HG03108 (cell line): ENCODE measurements around the gene PHTF2.
A peak's percentile ranks its signal among the peaks of the same experiment; 100 is the strongest.
"Not testable (repeated sequence)": the region's sequence is repeated elsewhere in the genome, so short reads cannot be mapped to it uniquely, and the experiment has no call there.

ENCODE experiments used
- ATAC-seq: cut with Tn5 transposase; IDR thresholded peaks from one replicate; pipeline ENCODE4 v1.9.1; 2021; ENCODE audit warnings: moderate library complexity; ENCODE audit not compliant: unreplicated experiment

PHTF2 gene

DNA sequence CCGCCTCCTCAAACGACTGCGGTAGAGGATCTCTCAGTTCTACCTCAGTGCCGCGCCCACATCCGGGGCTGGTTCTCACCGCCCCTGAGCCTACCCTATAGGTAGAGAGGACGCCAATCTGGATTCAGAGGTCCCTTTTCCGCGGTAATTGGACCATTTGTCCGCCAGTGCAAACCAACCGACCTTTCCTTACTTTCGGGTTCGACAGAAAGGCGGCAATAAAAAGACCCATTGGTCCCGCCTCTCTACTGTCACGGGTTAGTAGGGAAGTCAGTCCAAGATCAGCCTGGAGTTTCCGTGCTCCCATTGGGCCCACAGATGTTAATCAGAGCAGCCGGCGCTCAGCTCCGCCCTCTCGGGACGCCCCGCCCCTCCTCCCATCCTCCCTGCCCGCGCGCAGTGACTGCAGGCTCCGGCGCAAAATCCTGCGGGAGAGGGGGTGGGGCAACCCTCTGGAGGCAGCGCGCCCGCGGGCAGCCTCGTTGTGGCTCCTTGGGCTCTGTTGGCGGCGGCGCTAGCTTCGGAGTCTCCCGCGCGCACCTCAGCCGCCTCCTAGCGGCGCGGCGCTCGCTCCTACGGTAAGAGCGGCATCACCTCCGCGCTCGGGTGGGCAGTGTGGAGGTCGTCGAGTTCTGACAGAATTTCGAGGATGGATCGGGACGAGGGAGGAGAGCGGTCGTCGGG is at the start of gene PHTF2, which contains the start of gene TMEM60:
TSS of gene PHTF2 (plus strand) at position 380 of the 684 bp plus-strand sequence.
TSS of gene TMEM60 (minus strand) at position 41 of the 684 bp plus-strand sequence. CDS start 4,061 bp downstream, outside the sequence.
- ATAC-seq = peak; percentile 88

DNA sequence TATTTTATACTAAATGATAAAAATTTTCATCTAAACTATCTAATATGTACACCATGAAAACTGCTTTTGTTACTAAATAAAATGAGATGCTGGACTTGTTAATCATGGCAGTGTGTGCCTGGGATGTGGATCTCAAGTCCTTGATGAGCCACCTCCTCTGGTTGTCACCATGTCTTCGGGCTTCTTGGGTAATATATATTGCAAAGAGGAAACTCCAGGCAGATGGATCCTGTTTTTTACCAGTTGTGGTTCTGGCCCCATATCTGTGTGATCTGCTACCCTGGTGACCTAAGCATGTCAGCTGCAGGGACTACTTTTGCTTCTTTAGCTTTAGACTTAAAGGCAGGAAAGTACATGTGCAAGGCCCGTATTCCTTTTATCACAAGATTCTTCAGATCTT is 46.6 kb upstream of the PHTF2 start:
- no peak for ATAC-seq

DNA sequence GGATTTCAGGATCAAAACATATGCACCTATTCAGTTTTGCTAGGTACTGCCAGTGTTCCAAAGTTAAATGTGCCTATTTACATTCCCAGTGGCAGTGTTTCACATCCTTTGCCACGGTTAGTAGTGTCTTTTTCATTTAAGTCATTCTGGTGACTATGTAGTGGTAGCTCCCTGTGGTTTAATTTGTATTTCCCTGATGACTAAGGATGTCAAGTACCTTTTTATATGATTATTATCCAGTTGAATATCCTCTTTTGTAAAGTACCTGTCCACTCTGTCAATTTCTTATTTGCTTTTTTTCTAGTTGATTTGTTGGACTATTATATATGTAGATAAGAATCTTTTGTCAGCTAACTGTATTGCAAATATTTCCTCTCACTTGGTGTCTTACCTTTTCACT is 45.4 kb upstream of the PHTF2 start:
- no peak for ATAC-seq

DNA sequence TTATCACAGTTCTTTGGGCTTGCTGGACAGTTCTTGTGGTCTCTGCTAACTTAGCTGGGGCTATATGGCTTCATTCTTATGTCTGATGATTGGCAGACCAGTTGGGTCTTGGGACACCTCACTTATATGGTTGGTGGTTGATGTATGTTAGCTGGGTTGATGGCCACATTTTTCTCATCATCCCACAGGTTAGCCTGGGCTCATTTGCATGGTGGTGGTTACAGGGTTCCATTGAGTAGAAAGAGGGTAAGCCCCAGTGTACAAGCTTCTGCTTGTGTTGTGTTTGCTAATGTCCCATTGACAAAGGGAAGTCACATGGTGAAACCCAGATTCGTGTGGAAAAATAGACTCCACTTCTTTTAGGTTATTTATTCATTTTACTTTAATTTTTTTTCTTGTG is 41.0 kb upstream of the PHTF2 start:
- peak; percentile 71 for ATAC-seq

DNA sequence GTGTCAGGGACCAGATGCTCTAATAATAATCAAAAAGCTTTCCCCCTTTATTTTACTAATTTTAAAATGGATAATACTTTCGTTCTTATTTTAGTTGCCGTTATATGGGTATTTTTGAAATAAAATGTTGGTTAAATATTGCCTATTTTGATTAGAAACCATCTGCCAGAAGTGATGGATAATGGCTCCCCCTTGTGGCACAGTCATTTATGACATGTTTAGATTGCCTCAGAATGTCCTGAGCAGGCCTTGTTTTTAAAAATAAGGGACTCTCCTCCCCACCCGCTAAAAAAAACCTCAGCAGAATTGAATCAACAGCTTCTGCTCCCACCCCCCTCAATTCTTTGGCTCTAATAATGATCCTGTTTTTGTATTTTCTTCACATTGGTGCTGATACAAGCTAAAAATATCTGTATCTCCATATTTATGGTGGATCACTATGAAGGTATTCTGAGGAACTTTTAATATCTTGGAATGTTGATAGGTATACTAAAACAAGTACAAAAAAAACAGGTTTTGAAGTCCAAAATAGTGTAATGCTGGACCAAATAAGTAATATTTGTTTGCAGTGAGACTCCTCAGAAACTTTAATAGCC is 39.2 kb upstream of the PHTF2 start:
- ATAC-seq = peak; percentile 33

DNA sequence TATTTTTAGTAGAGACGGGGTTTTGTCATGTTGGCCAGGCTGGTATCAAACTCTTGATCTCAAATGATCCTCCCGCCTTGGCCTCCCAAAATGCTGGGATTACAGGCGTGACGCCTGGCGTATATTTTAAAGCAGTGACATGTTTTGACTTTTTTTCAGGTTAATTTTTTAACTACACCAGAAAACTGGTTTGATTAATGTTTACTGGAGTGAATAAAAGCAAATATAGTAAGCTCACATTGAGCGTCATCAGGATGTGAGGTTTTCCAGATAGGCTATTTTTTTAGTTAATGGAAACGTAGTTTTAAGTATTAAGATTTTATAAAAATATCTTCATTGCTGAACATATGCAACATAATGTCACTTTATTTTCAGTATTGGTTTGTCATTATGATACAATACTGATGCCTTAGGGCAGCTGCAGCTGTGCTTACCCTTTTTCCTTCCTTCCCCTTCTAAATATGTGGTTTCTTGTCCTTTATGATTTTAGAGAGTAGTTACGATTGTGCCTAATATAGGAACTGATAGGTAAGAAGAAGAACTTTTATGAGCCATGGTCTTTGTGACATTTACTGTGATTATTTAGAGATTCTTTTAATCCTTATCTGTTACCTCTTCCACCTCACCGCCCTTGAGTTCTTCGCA is 37.6 kb upstream of the PHTF2 start:
- ATAC-seq = no peak

DNA sequence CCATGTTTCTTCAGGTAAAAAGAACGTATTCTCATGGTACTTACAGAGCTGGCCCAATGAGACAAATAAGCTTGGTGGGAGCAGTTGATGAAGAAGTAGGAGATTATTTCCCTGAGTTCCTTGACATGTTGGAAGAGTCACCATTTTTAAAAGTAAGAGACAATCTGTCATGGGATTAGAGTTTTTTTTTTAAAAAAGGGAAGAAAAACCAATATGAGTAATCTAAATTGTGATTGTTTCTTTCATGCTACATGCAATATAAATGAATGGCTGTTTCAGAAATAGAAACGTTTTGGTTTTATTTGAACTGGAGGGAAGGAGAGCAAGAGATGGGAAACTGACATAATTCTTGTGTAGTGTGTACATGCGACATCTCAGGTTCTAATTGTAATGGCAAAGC is 33.1 kb upstream of the PHTF2 start:
- ATAC-seq = no peak

DNA sequence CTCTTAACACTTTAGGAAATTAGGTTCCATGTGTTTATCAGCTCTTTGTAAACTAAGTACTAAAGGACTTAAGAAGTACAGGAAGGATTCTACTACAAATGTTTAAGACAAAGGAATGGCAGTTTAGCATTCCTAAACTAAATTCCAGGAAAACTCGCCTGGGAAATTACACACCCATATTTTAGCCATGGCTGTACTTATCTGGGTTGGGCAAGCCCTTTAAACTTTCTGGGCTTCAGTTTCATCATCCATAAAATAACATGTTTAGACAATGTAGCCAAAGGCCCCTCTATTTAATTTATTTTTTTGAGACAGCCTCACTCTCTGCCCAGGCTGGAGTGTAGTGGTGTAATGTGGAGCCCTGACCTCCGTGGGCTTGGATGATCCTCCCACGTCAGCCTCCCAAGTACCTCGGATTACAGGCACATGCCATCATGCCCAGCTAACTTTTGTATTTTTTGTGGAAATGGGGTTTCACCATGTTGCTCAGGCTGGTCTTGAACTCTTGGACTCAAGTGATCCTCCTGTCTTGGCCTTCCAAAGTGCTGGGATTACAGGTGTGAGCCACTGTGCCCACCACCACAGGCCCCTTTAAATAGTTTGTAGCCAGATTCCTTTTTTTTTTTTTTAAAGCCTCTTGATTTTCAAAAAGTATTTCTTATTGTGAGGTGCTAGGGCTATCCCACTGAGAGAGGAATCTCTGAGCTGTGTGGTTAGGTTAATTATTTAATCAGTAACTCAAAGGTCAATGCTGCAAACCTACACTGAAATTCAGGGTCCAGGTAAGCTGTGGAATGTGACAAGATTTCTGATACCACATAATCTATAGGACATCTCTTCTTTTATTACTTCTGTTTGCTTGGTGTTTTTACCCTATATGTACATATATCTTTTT is 32.4 kb upstream of the PHTF2 start:
- ATAC-seq = no peak

DNA sequence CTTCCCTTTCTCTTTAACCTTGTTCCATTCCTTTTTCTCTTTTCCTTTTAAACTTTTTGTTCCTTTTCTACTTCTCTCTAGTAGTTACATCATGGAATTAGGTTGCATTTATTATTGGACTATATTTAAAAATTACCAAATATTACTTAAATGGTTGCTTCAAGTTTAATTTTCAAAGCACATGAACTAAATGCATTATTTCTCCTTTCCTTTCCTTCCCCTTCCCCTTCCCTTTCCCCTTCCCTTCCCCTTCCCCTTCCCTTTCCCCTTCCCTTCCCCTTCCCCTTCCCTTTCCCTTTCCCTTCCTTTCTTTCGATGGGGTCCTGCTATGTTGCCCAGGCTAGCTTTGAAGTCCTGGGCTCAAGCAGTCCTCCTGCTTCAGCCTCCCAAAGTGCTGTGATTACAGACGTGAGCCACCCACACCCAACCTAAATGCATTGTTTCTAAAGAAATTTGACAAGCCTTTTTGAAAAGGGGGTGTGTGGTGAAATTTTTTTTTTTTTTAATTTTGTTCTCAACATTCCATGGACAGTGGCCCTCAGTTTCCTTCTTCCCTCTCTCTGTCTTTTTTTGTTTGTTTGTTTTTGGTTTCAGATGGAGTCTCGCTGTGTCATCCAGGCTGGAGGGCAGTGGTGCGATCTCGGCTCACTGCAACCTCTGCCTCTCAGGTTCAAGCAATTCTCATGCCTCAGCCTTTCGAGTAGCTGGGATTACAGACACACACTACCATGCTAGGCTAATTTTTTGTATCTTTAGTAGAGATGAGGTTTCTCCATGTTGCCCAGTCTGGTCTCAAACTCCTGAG is 31.6 kb upstream of the PHTF2 start:
- ATAC-seq = no peak

DNA sequence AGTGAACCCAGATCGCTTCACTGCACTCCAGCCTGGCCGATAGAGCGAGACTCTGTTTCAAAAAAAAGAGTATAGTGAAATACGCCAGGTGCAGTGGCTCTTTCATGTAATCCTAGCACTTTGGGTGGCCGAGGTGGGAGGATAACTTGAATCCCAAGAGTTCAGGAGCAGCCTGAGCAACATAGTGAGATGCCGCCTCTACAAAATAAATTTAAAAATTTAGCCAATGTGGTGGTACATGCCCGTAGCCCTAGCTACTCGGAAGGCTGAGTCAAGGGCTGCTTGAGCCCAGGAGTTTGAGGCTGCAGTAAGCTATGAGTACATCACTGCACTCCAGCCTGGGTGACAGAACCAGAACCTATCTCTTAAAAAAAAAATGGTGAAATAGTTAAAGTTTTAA is 28.3 kb upstream of the PHTF2 start:
- no peak for ATAC-seq

DNA sequence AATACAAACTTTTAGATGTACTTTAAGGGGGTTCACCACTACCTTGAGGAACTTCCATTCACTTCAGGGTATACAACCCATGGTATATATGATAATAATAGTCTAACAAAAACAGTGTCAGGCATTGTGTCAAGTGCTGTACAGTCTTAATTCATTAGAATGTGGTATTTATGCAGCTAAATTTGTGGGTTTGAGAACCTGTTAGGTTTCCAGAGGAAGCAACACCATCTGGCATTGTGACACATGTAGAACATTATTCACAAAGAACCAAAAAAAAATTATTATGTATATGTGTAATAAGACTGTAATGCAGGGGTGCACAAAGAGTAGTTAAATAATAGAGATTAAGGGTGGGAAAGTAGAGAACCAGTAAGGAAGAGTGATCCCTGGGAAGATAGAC is 26.7 kb upstream of the PHTF2 start:
- ATAC-seq = no peak

DNA sequence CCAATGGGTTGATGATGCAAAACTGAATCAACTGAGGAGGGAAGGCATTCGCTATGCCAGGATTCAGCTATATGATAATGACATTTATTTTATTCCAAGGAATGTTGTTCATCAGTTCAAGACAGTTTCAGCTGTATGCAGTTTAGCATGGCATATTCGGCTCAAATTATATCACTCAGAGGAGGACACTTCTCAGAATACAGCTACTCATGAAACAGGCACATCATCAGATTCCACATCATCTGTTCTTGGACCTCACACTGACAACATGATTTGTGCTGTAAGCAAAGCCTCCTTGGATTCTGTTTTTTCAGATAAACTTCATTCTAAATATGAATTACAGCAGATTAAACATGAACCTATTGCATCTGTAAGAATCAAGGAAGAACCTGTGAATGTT is 20.0 kb upstream of the PHTF2 start:
- ATAC-seq = no peak

DNA sequence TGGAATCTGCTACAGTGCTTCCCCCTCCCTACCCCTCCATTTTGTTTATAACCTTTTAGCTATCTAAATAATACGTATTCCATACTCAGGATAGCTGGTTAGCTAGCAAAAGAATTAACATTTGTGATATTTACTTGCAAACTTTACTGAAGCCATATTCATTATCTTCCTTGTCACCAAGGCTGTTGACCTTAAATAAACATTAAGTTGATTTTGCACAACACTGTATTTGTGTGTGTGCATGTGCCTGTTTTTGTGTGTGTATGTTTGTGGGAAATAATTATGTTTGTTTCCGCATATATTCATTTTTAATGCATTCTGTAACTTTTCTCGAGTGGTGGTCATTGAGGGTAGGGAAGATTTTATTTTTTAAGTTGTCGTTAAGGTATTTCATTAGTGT is 16.2 kb upstream of the PHTF2 start:
- ATAC-seq = no peak

DNA sequence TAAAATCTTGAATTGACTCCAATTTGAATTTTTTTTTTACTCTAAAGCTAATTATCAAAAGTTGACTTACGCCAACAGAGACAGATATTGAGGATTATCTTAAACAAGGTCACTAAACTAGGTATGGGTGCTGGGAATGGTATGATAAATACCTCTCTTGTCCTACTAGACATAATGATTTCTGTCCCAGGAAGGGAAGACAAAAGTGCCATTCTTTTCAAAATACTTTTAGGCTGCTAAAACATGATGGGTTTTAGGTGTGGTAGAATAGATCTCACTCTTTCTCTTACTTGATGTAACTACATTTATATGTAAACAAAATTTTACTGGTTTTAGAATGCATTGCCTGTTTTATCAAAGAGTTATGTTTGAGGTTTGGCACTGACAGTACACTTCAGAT is 15.5 kb upstream of the PHTF2 start:
- ATAC-seq = no peak

DNA sequence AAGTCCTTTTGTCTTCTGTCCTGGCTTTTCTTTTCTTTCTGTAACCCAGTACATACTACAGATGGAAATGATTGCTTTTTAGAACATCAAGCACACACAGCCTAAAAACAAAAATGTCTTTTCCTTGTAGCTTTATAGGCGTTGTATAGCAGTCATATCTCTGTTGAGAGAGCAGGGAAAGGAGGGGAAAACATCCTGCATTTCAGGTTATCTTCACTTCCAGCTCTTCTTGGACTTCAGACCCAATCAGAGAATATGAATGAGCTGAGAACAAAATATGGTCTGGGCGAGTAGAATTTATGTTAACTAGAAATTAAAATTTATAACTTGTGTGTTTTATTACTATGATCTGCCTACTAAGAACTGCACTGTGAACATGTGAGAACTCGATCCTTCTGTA is 15.0 kb upstream of the PHTF2 start:
- no peak for ATAC-seq

DNA sequence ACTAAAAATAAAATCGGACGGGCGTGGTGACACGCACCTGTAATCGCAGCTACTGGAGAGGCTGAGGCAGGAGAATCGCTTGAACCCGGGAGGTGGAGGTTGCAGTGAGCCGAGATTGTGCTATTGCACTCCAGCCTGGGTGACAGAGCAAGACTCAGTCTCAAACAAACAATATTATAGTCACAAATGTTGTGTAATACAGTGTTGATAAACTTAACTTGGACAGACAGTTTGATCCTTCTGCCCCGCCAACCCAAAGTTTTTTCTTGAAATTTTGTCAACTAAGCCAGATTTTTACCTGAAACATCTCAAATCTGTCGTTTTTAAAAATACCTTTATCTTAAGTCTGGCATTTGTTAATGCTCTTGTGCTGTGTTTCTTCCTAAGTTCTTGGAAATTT is 14.1 kb upstream of the PHTF2 start:
- ATAC-seq = not testable (repeated sequence)

DNA sequence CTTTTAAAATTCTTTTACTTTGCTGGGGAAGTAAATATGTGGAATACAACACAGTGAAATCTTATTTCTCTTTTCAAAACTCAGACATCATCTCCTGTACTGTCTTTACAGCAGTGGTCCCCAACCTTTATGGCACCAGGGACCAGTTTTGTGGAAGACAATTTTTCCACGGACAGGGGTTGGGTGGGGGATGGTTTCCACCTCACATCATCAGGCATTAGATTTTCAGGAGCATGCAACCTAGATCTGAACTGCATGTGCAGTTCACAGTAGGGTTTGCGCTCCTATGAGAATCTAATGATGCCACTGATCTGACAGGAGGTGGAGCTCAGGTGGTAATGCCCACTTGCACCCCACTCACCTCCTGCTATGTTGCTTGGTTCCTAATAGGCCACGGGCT is 12.6 kb upstream of the PHTF2 start:
- ATAC-seq = no peak

DNA sequence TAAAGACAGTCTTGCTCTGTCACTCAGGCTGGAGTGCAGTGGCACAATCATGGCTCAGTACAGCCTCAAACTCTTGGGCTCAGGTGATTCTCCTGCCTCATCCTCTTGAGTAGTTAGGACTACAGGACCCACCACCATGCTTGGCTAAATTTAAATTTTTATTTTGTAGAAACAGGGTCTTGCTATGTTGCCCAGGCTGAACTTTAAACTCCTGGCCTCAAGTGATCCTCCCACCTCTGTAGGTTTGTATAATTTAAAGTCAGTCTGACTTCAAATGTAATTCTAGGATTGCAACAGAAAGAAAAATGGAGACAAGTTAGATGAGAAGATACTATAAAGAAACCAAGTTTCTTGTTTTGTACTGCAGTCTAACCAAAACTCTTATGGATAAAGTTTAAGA is 11.8 kb upstream of the PHTF2 start:
- ATAC-seq = no peak

DNA sequence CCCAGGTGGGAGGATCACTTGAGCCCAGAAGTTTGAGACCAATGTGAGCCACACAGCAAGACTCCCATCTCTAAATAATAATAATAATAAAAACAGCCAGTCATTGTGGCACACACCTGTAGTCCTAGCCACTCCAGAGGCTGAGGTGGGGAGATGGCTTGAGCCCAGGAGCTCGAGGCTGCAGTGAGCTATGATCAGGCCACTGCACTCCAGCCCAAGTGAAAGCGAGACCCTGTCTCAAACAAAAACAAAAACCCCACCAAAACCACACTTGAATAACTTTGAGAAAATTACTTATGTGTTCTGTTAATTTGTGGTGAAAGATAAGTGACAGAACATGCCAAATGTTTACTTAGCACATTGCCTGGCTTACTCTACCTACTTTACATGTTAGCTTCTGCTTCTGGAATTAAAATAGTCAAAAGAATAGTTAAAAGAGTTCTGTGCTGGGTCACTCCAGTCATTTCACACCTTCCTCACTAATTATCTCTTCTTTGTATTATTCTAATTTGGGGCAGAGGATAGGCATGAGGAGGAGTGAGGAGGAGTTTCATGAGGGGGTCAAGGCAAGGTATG is 10.2 kb upstream of the PHTF2 start:
- no peak for ATAC-seq

DNA sequence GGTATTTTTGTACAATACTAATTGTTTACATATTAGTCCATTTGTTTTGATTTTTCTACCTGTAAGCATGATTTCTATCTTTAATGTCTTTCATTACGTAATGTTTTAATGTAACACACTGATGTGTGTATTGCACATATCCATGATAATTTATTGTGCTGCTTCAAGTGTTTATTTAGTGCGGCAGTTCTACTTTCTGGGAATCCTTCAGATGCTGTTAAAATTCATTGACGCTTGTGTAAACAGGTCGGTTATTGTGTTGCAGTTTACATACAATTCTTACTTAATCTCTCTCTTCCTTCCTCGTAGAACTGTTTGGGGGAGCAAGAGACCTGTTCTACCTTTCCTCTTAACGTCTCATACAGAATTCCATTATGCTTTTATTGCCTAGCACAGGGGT is 7.2 kb upstream of the PHTF2 start:
- no peak for ATAC-seq
